Stimulated activated CD4-positive, alpha-beta T cell treated with anti-CD3 and anti-CD28 coated beads, Interleukin-4, amount 100 ng/mL, for 48 hours (primary cell): ENCODE data around the gene GOLGA6L25.
"Not testable (repeated sequence)": the region's sequence is repeated elsewhere in the genome, so short reads cannot be mapped to it uniquely, and the experiment has no call there.

Experiments used
- DNase-seq, 2 donors: peaks; one replicate each; pipeline ENCODE4 v3.0.0-alpha.2; 2020; ENCODE audit warnings: low read depth in 2 of 2

The GOLGA6L25 gene, protein sequence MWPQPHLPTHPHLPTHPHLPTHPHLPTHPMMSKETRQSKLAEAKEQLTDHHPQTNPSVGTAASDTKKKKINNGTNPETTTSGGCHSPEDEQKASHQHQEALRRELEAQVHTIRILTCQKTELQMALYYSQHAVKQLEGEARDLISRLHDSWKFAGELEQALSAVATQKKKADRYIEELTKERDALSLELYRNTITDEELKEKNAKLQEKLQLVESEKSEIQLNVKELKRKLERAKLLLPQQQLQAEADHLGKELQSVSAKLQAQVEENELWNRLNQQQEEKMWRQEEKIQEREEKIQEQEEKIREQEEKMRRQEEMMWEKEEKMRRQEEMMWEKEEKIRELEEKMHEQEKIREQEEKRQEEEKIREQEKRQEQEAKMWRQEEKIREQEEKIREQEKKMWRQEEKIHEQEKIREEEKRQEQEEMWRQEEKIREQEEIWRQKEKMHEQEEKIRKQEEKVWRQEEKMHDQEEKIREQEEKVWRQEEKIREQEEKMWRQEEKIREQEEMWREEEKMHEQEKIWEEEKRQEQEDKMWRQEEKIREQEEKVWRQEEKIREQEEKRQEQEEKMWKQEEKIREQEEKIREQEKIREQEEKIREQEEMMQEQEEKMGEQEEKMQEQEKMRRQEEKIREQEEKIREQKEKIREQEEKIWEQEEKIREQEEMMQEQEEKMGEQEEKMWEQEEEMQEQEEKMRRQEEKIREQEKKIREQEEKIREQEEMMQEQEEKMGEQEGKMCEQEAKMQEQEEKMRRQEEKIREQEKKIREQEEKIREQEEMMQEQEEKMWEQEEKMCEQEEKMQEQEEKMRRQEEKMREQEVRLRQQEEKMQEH

DNA sequence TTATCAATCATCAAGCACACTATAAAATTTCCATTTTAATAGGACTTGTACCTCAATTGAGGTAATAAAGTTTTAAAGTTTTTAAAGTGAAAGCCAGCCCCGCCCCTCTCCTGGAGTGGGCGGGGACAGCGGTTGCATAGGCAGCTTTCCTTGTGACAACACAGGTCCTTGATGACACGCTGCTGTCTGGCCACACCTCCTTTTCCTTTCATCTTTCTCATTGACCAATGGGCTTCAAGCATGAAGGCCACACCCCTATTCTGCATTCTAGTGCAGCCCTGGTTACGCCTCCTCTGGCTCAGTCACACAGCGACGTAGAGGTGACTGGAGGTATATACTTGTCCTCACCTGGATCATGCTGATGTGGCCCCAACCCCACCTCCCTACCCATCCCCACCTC lies at the start of gene GOLGA6L25:
Gene GOLGA6L25 (plus strand): TSS at position 301 of the 400 bp plus-strand sequence. CDS start 61 bp downstream, at position 362.
- DNase-seq: not testable (repeated sequence)

DNA sequence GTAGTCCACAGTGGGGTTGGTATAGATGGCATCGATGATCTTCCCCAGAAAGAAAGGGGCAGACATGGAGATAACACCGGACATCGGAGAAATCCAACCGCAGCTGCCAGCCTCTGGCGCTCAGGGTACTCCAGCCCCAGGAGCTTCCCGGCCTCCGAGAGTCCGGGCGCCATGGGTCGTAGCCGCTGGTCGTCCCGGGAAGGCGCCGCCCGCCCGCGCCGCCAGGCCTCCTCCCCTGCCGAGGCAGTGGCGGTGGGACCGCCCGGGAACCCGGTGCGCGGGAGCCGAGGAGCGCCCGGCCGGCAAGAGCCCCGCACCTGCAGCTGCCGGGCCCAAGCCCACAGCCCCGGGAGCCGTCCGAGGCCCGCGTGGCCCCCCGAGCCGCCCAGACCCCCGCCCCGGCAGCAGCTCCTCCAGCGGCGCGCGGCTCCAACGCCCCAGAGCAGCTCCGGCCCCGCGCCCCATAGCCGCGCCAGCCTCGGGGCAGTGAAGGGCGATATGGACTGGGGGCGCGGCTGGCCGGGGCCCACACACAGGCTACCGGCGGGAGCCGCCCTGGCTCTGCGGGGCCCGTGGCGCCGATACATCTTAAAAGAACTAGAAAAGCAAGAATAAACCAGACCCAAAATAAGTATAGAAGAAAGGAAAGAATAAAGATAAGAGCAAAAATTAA lies 45.0 kb upstream of the GOLGA6L25 start:
- DNase-seq: not testable (repeated sequence)

DNA sequence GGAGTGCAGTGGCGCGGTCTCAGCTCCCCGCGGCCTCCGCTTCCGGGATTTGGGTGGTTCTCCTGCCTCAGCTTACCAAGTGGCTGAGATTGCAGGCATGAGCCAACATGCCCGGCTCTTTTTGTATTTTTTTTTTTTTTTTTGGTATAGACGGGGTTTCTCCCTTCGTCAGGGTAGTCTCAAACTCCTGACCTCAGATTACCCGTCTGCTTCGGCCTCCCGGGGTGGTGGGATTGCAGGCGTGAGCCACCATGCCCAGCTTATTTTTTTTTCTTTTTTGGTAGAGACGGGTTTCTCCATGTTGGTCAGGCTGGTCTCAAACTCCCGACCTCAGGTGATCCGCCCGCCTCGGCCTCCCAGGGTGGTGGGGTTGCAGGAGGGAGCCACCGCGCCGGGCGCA lies 39.2 kb upstream of the GOLGA6L25 start:
- not testable (repeated sequence) for DNase-seq

DNA sequence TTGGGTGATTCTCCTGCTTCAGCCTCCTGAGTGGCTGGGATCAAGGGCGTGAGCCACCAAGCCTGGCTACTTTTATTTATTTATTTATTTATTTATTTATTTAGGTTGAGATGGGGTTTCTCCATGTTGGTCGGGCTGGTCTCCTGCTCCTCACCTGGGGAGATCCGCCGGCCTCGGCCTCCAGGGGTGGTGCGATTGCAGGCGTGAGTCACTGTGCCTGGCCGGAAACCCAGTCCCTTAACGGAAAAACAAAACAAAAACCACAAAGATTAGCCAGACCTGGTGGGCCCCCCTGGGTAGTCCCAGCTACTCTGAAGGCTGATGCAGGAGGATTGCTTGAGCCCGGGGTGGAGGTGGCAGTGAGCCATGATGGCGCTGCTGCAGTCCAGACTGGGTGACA lies 38.2 kb upstream of the GOLGA6L25 start:
- not testable (repeated sequence) for DNase-seq

DNA sequence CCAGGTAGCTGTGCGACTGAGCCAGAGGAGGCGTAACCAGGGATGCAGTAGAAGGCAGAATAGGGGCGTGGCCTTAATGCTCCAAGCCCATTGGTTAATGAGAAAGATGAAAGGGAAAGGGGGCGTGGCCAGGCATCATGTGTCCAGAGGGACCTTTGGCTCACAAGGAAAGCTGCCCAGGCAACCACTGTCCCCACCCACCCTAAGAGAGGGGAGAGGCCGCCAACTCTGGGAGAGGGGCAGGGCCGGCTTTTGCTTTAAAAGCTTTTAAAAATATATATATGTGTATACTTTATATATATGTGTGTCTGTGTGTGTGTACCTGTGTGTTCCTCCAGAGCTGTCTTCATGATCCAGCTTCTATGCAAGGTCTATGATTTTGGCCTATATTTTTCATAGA lies 20.4 kb upstream of the GOLGA6L25 start, which contains the start of gene GOLGA8G:
Gene GOLGA8G (minus strand): TSS at position 18 of the 400 bp plus-strand sequence. CDS start 62 bp downstream, outside the sequence.
- DNase-seq: not testable (repeated sequence)

DNA sequence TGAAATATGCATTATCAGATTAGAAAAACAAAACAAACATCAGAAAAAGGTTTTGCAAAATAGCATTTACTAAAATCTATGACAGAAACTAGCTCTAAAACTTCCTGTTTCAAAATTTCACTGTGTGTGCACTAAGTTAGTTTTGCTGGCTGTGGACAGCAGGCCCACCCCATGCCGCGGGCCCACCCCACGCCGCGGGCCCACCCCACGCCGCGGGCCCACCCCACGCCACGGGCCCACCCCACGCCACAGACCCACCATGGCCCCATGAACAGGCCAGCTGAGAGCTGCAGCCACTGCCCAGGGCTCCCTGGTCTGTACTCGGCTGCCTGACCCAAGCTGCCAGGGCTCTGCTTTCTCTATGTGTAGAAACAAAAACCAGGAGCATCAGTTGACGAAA lies 20.0 kb downstream of the GOLGA6L25 start:
- DNase-seq: not testable (repeated sequence)

DNA sequence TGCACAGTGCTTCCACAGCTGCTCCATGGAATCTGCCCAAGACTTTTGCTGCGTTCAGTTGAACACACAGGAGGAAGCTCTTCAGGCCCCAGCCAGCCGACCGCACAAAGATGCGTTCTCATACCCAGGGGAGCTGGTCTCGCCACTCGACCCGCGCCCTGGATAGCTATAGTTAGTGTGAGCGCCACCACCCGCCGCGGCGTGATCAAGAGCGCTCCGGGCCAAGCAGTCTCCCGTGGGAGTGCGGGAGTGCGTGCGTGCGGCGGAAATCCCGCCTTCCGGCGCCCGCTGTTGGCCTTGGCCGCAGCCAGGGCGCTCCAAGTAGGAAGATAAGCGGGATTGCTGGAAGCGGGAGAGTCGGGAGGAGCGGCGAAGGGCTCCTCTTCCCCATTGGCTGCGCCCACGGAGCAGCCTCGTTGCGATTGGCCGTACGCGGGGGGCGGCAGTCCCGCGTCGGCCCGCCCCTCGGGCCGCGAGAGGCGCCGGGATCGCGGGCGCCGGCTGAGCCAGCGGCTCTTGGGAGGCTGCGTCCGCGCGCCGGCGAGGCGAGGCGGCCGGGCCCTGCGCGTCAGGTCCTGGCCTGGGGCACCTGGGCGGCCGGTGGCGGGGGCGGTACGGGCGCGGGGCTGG lies 35.7 kb downstream of the GOLGA6L25 start:
- DNase-seq: not testable (repeated sequence)

DNA sequence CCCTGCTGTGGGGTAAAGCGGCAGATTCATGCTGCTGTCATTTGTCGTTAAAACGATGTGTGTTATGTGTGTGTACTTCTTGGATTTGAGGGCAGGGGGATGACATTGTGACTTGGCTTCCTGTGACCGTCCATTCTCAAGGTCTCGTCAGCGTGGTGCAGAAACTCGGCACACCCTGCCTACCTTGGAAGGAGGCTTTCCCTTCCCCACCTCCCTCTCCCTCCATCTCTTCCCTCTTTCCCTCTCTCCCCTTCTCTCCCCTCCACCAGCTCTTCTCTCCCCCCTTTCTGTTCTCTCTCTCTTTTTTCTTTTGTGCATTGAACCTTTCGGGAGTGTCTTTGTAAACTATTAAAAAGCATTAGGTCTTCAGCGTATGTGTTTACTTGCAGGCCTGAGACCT lies 36.4 kb downstream of the GOLGA6L25 start:
- not testable (repeated sequence) for DNase-seq

DNA sequence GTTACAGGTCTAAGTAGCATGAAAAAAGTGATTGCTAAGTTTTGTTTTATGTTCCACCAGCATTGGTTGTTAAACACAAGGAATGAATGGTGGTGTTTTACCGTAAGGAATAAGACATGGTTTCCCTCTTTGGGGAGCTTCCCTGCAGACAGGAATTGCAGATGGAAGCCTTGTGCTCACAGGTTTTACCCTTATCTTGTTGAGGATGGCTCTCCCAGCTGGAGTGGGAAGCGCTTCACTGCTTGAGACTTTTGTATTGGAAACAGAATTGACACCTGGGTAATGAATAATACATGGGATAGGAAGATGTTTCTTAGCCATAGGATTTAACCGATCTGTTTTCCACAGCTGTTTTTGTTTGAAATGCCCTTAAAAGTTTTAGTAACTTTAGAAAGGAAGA lies 39.0 kb downstream of the GOLGA6L25 start:
- DNase-seq: not testable (repeated sequence)

DNA sequence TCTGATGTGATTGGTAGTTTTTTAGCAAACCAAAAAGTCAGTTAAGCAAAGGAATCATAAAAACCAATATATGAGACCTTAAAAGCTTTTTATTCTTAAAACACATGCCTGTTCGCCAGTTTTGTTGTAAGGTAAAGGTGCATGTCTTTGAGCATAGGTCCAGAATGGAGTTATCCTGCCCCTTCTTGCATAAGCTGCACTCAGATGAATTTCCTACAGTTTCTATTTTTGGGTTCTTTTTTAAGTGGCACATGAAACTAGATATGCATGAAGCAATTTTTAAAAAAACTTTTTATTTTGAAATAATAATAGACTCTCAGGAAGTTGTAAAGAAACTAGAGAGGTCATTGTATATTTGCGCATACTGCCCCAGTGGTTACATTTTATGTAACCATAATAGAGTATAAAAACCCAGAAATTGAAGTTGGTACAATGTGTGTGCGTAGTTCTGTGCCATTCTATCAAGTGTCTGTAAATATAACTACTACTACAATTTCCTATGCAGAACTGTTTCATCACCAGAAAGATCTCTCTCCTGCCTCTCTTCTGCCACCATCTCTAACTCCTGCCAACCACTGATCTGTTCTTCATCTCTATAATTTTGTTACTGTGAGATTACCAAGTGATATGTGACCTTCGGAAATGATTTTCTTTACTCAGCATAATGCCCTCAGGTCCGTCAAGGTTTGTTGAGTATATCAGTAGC lies 40.2 kb downstream of the GOLGA6L25 start:
- not testable (repeated sequence) for DNase-seq

DNA sequence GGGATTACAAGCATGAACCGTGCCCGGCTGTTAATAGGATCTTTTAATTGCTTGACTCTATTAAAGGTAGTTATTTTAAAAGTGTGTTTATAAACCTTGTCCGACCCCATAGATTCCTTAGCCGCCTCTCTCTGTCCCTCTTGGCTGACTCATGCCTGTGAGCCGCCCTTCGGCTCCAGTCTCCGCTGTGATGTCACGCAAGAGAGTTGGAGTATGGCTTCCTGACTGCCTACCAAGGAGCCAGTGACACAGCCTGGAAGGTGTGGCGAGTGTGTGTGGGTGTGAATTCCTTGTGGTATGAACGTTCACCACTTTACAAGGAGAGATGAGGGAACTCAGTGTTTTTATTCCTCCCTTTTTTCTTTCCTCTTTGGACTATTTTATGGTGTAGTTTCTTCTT lies 44.1 kb downstream of the GOLGA6L25 start:
- not testable (repeated sequence) for DNase-seq

DNA sequence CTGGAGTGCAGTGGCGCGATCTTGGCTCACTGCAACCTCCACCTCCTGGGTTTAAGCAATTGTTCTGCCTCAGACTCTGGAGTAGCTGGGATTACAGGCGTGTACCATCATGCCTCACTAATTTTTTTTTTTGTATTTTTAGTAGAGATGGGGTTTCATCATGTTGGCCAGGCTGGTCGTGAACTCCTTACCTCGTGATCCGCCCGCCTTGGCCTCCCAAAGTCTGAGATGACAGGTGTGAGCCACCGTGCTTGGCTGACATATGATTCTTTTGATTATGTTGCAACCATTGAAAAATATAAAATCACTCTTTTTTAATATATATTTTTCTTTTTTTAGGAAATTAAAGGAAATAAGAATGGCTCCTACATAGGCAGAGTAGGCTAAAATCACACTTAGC lies 44.8 kb downstream of the GOLGA6L25 start:
- not testable (repeated sequence) for DNase-seq

DNA sequence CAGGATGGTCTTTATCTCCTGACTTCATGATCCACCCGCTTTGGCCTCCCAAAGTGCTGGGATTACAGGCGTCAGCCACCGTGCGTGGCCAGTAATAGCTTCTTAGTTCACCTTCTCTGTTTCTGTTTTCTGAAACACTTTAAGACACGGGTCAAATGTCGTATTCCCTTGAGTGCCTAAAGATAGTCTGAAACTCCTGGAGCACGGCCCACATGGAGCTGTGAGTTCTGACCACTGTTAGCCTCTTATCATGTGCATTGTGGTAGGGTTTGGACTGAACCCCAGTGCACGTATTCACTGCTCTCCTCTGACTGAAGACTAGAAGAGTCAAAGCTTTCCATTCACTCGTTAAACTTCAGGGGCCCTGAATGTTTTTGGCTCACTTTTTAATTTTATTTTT lies 48.8 kb downstream of the GOLGA6L25 start:
- not testable (repeated sequence) for DNase-seq
